Stimulated activated naive CD8-positive, alpha-beta T cell treated with anti-CD3 and anti-CD28 coated beads, Interleukin-15, Interleukin-2, amounts not matched to agents 100 ng/mL and 50 ng/mL, for 24 hours (primary cell): ENCODE data around the gene IL11RA.

Experiments
- H3K27ac Mint-ChIP-seq: one replicate; pipeline ENCODE4 v1.8.0; 2021; ENCODE audit warnings: mild to moderate bottlenecking, mixed read lengths
- H3K27me3 Mint-ChIP-seq: one replicate; pipeline ENCODE4 v1.8.0; 2021; ENCODE audit warnings: mixed read lengths
- H3K36me3 Mint-ChIP-seq: one replicate; pipeline ENCODE4 v1.8.0; 2021; ENCODE audit warnings: low read depth, mixed read lengths
- H3K4me1 Mint-ChIP-seq: one replicate; pipeline ENCODE4 v1.8.0; 2021; ENCODE audit warnings: low read depth, mixed read lengths
- H3K4me3 Mint-ChIP-seq: one replicate; pipeline ENCODE4 v1.8.0; 2021; ENCODE audit warnings: mild to moderate bottlenecking, mixed read lengths
- H3K9me3 Mint-ChIP-seq: one replicate; pipeline ENCODE4 v1.8.0; 2021; ENCODE audit warnings: mixed read lengths

Gene IL11RA

DNA sequence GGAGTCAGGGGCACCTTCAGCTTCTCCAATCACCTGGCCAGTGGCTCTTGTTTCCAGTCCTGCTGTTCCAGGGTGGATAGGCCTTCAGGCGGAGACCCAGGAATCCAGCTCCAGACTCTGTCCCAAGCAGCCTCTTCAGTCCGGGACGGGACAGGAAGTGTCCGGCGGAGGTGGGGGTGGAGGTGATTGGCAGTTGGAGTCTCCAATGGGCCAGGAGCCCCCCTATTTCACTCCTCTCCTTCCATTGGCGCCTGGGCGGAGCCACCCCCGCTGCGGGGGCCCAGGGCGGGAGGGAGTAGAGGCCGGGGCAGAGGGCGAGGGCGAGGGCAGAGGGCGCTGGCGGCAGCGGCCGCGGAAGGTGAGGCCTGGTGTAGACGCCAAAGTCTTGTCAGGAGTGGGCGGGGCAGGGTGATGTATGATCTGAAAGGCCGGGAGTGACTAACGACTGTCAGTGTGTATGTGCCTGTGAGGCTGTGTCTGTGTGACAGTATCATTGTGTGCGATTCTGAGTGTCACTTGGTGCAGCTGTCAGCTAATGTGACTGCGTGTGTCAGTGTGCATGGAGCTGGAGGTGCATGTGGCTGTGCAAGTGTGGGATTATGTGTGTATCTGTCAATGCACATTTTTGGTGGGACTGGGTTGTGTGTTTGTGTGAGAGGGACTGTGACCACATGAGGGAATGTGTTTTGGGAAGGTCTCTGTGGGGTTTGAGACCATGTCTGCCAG, at the start of gene IL11RA:
IL11RA (plus strand) TSS at position 310 of the 726 bp plus-strand sequence. CDS start 3,033 bp downstream, outside the sequence.
- peaks cover 17% of the 10 kb centered on the region for H3K36me3 Mint-ChIP-seq
- H3K27me3 Mint-ChIP-seq, result no peaks in the 10 kb centered on the region
- peaks cover 32% of the 10 kb centered on the region for H3K4me1 Mint-ChIP-seq
- H3K27ac Mint-ChIP-seq, result peak within 1 kb of the TSS; percentile 69
- H3K4me3 Mint-ChIP-seq, result peak within 1 kb of the TSS; percentile 15
- no peaks in the 10 kb centered on the region for H3K9me3 Mint-ChIP-seq

- H3K4me1 Mint-ChIP-seq, result no peaks in the 10 kb centered on the region
- no peaks in the 10 kb centered on the region for H3K9me3 Mint-ChIP-seq
- no peaks in the 10 kb centered on the region for H3K27me3 Mint-ChIP-seq
- no peaks in the 10 kb centered on the region for H3K36me3 Mint-ChIP-seq
- no peak overlapping the region for H3K4me3 Mint-ChIP-seq
- no peak overlapping the region for H3K27ac Mint-ChIP-seq
These were observed 48.3 kb upstream of the IL11RA start for GRCh38 chr9:34603610-34604231.

DNA sequence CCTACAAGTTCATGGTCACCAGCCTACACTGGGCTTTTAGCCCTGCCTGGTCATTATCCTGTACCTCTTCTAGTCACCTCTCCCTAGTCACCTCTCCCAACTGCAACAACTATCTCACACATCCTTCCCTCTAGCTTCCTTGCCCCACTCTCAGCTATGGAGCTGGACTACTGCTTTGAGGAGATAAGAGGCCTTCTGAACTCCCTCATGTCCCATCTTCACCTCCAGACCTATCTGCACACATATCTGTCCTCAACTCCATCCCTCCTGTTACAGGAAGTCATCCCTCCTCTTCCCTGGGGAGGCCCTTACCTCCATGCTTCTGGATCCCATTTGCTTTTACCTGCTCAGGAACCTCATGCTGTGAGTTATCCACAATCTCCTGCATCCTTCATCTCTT, 45.8 kb upstream of the IL11RA start:
- Mint-ChIP-seq H3K27me3 (no peaks in the 10 kb centered on the region), H3K36me3 (peaks cover 11% of the 10 kb centered on the region), H3K27ac (no peak overlapping the region), H3K4me3 (no peak overlapping the region), H3K9me3 (no peaks in the 10 kb centered on the region), H3K4me1 (peaks cover 14% of the 10 kb centered on the region)

GRCh38 chr9:34606905-34607304, 45.1 kb upstream of the IL11RA start:
- H3K27me3 Mint-ChIP-seq, result no peaks in the 10 kb centered on the region
- H3K36me3 Mint-ChIP-seq, result peaks cover 11% of the 10 kb centered on the region
- no peaks in the 10 kb centered on the region for H3K9me3 Mint-ChIP-seq
- H3K27ac Mint-ChIP-seq, result no peak overlapping the region
- H3K4me3 Mint-ChIP-seq, result no peak overlapping the region
- peaks cover 17% of the 10 kb centered on the region for H3K4me1 Mint-ChIP-seq

DNA sequence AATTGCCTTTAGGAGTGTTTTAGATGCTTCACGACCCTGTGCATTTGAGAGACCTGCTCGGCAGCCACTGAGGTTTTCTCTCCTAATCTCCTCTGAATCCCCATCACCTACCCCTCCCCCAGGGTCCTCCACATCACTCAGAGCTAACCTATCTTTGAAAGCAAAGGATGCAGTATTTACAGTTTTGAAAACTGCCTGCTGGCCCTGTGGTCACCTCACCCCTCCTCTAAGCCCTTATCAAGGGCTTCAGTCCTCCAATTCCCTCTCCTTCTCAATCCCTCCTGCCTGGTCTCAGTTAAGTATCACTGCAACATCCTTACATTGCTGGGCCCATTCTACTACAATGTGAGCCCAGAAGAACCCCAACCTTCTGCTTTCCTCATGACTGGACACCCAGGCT, 44.7 kb upstream of the IL11RA start:
- Mint-ChIP-seq H3K4me1 (peaks cover 20% of the 10 kb centered on the region), H3K9me3 (no peaks in the 10 kb centered on the region), H3K4me3 (no peak overlapping the region), H3K27me3 (no peaks in the 10 kb centered on the region), H3K27ac (no peak overlapping the region), H3K36me3 (peaks cover 11% of the 10 kb centered on the region)

DNA sequence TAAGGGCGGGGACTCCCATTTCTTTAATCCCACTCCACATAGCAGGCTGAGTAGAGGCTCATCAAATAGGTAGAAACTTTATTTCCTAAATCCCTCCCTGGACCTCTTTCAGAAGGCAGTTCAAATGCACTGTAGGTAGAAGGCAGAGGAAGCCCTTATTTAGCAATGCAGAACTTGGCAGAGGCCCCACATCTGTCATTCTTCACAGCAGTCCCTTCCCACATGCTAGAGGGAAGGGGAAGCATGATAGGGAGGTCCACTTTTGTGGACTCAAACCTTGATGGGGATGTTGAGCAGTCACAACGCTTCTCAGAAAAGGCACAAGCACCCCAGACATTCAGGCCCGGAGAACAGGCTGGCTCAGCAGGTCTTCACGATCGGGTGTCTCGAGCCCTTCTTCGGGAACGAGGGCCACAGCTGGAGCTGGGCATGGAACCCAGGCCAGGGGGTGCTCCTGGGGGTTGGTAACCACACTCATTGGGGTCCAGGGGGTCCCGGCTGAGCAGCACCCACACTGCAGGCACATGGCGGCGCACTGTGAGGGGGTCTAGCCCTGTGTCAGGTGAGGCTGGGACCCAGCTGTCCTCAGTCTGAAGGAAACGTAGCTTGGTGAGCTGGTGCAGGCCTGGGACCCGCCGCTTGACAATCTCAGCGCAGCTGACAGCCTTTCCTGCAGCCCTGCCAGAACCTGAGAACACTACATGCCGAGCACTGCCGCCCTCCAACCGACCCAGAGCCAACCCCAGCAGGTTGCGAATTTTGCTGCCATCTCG, 41.4 kb upstream of the IL11RA start:
- Mint-ChIP-seq H3K4me1 (peaks cover 29% of the 10 kb centered on the region), H3K9me3 (no peaks in the 10 kb centered on the region), H3K27me3 (no peaks in the 10 kb centered on the region), H3K27ac (no peak overlapping the region), H3K36me3 (peaks cover 11% of the 10 kb centered on the region), H3K4me3 (peak overlapping the region; percentile 91)

DNA sequence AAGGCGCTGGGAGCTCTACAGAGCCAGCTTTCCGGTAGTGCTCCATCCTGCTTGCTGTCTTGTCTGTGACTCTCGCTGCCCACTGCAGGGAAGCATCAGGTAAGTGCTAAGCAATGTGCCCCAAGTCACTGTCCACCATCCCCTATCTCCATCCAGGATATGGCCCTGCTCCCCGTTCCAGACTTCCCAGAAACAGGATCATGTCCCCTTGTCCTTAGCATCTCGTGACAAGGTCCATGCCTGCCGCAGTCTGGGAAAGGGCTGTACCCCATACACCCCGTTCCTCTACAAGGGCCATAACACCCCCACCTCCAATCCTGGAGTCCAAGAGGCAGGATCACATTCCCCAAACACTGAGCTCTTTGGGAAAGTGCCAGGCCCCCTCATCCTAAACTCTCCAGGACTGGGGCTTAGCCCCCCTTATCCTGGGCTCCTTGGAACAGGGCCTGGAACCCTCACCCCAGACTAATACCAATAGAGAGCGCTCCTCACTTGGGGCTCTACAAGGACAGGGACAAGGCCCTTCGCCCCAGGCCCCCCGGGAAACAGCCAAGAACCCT, 40.7 kb upstream of the IL11RA start:
- Mint-ChIP-seq H3K4me3 (peak overlapping the region; percentile 91), H3K36me3 (peaks cover 12% of the 10 kb centered on the region), H3K4me1 (peaks cover 29% of the 10 kb centered on the region), H3K27ac (peak overlapping the region; percentile 90), H3K9me3 (no peaks in the 10 kb centered on the region), H3K27me3 (no peaks in the 10 kb centered on the region)

GRCh38 chr9:34611811-34612787, 39.9 kb upstream of the IL11RA start, which contains the start of gene RPP25L:
Gene RPP25L (minus strand): TSS chr9:34612097. CDS start chr9:34611296, 801 bp downstream.
- Mint-ChIP-seq H3K9me3 (no peaks in the 10 kb centered on the region), H3K27me3 (no peaks in the 10 kb centered on the region)

DNA sequence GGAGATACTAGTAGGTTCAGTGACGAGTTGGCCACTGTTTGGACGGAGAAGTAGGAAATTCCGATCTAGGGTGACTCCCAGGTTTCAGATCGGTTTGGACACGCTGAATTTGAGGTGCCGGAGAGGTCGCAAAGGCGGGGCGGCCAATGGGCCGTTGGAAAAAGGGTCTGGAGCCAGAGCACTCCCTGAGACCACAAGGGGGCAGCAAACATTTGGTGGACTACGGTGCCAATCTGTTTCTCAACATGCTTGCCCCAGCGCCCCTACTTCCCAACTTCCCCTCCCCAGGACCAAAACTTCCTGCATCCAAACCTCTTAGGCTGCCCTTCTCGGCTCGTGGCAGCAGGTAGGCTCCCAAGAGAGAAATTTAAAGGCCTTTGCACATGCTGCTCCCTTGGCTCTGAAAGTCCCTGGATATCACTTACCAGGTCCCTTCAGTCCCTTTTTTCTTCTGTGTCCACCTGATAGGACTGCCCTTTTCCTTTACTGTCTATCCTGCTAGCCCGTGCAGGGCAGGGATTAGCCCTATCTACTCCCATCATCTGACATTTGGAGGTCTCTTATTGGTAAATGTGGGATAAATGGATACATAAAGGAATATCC, 39.1 kb upstream of the IL11RA start:
- Mint-ChIP-seq H3K27me3 (no peaks in the 10 kb centered on the region), H3K27ac (peak overlapping the region; percentile 86), H3K9me3 (no peaks in the 10 kb centered on the region), H3K36me3 (peaks cover 17% of the 10 kb centered on the region), H3K4me3 (peak overlapping the region; percentile 91), H3K4me1 (peaks cover 29% of the 10 kb centered on the region)

More at GRCh38 chr9:34611811-34612787, 39.9 kb upstream of the IL11RA start, which contains the start of gene RPP25L:
- Mint-ChIP-seq H3K27ac (peak within 1 kb of the TSS; percentile 90), H3K36me3 (peaks cover 17% of the 10 kb centered on the region), H3K4me3 (peak within 1 kb of the TSS; percentile 91), H3K4me1 (peaks cover 29% of the 10 kb centered on the region)

DNA sequence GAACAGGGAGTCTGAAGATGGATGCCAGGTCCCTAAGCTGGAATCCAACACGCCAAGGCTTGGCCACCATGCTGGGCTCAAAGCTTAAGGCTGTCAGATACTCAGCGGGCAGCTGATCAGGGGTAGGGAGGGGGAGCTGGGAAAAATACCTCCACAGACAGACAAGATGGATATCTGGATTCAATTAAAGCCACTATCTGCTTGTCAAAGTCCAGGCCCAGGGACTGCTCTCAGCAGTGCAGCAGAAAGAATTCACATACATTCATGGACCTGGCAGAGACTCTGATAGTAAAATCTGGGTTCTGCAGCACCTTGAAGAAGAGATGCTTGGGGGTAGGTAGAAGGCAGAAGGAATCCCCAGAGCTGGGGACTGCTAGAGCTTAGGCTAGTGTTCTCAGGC, 36.9 kb upstream of the IL11RA start:
- Mint-ChIP-seq H3K27ac (no peak overlapping the region), H3K4me3 (no peak overlapping the region), H3K36me3 (peaks cover 10% of the 10 kb centered on the region), H3K4me1 (peaks cover 36% of the 10 kb centered on the region), H3K27me3 (no peaks in the 10 kb centered on the region), H3K9me3 (no peaks in the 10 kb centered on the region)

DNA sequence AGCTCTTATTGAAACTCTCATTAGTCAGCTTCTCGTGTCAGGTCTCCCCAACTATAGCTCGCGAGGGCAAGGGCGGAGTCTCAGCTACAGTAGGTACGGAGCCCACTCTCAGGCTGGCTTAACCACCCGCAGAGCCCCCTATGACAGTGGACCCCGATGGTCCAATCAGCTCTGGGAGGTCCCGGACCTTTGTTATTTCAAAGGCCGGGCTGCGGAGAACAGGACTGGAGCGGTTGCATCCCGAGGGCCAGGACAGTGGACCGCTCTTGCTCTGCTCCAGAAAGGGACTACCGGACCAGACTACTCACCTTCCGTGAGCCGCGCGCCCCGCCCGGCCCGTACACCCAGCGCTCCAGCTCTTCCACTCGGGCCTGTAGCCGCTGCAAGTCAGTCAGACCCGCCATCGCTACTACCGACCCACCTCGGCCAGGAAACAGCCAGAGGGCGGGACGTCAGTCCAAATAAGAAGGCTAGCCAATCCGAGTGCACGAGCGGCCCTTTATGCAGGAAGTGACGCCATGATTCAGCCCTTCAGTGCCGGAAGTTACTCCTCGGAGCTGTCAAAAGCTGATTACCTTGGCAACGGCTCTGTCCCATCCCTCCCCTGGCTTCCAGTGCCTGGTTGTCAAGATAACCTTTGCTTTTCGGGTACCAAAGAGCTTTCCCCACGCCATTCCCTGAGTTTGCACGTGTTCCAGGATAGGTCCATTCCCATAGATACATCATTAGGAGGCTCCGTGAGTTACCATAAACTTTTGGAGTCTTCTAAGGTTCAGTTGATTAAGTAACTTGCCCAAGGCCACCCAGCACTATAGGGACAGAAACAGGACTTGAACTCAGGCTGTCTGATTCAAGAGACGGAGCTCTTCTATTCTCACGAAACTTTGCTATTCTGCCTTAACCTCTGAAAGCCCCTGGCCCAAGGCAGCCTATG, 31.7 kb upstream of the IL11RA start, which contains the start of gene DCTN3:
DCTN3 (minus strand) TSS at position 435 of the 934 bp plus-strand sequence; CDS start at position 404, 31 bp downstream.
- peaks cover 25% of the 10 kb centered on the region for H3K4me1 Mint-ChIP-seq
- H3K9me3 Mint-ChIP-seq, result no peaks in the 10 kb centered on the region
- H3K4me3 Mint-ChIP-seq, result peak within 1 kb of the TSS; percentile 93
- H3K27me3 Mint-ChIP-seq, result peaks cover 24% of the 10 kb centered on the region
- H3K36me3 Mint-ChIP-seq, result peaks cover 7% of the 10 kb centered on the region
- H3K27ac Mint-ChIP-seq, result peak within 1 kb of the TSS; percentile 61

- H3K9me3 Mint-ChIP-seq, result no peaks in the 10 kb centered on the region
- peaks cover 54% of the 10 kb centered on the region for H3K27me3 Mint-ChIP-seq
- H3K4me3 Mint-ChIP-seq, result no peak overlapping the region
- peaks cover 32% of the 10 kb centered on the region for H3K4me1 Mint-ChIP-seq
- no peaks in the 10 kb centered on the region for H3K36me3 Mint-ChIP-seq
- H3K27ac Mint-ChIP-seq, result no peak overlapping the region
These were observed 28.4 kb upstream of the IL11RA start for GRCh38 chr9:34623374-34624235.
